Measurements from ENCODE around the gene AKAP13. TPM values are rescaled to one million over a fixed set of nuclear protein-coding genes. Genes with fewer than 3 reads are reported as not detected.
A peak's percentile ranks its signal among the peaks of the same experiment; 100 is the strongest.

The AKAP13 gene
- total and polyA plus RNA-seq, 3 donors from 2014 or later: 79.5 to 207 (median 187) TPM

GRCh38 chr15:85639752-85640381 lies 259.5 kb downstream of the AKAP13 start:
- H3K27me3 ChIP-seq: no peaks in the 10 kb centered on the region
- no peak for TF ChIP-seq POLR2A (IDR thresholded peaks at IDR 0.05)
- no peak for TF ChIP-seq CTCF (IDR thresholded peaks at IDR 0.05)
- no peaks in the 10 kb centered on the region for H3K36me3 ChIP-seq (ENCODE audit: low read depth, missing control alignments)
- DNase-seq: no peak
- intact Hi-C loops (cut with DNase I; ENCODE audit: low total_unique reads): no loop called here
- H3K4me3 ChIP-seq: no peak overlapping the region
- no peak overlapping the region for H3K27ac ChIP-seq
- WGBS, 2 donors: 78 to 80% methylated on average over 3 of the region's 3 CpGs
- peaks cover 11% of the 10 kb centered on the region for H3K4me1 ChIP-seq
- no peaks in the 10 kb centered on the region for H3K9me3 ChIP-seq

GRCh38 chr15:85642065-85642692 lies 261.8 kb downstream of the AKAP13 start:
- H3K27ac ChIP-seq: peak overlapping the region; percentile 78 to 88
- H3K4me1 ChIP-seq: peaks cover 11% of the 10 kb centered on the region
- no peaks in the 10 kb centered on the region for H3K36me3 ChIP-seq (ENCODE audit: low read depth, missing control alignments)
- no peak for DNase-seq
- no peaks in the 10 kb centered on the region for H3K9me3 ChIP-seq
- WGBS, 2 donors: 47 to 60% methylated on average over 5 of the region's 5 CpGs
- TF ChIP-seq POLR2A (IDR thresholded peaks at IDR 0.05): no peak
- no peak for TF ChIP-seq CTCF (IDR thresholded peaks at IDR 0.05)
- intact Hi-C loops (cut with DNase I; ENCODE audit: low total_unique reads): no loop called here
- H3K27me3 ChIP-seq: no peaks in the 10 kb centered on the region
- H3K4me3 ChIP-seq: no peak overlapping the region

- H3K9me3 ChIP-seq: no peaks in the 10 kb centered on the region
- H3K4me1 ChIP-seq: peaks cover 11% of the 10 kb centered on the region
- H3K4me3 ChIP-seq: no peak overlapping the region
- TF ChIP-seq CTCF (IDR thresholded peaks at IDR 0.05) (peak in 1 of 3 experiments; percentile 39), POLR2A (IDR thresholded peaks at IDR 0.05) (no peak)
- no peaks in the 10 kb centered on the region for H3K36me3 ChIP-seq (ENCODE audit: low read depth, missing control alignments)
- DNase-seq: peak; percentile 74
- intact Hi-C loops (cut with DNase I; ENCODE audit: low total_unique reads): no loop called here
- WGBS, 2 donors: 40 to 43% methylated on average over 6 of the region's 6 CpGs
- H3K27ac ChIP-seq: peak overlapping the region; percentile 78 to 88
- H3K27me3 ChIP-seq: no peaks in the 10 kb centered on the region
Measured at GRCh38 chr15:85642693-85643066, 262.3 kb downstream of the AKAP13 start.

GRCh38 chr15:85646538-85647091 lies 266.2 kb downstream of the AKAP13 start:
- H3K9me3 ChIP-seq: no peaks in the 10 kb centered on the region
- no peak overlapping the region for H3K4me3 ChIP-seq
- WGBS, 2 donors: 82 to 92% methylated on average over 4 of the region's 4 CpGs
- no peaks in the 10 kb centered on the region for H3K36me3 ChIP-seq (ENCODE audit: low read depth, missing control alignments)
- peaks cover 17% of the 10 kb centered on the region for H3K4me1 ChIP-seq
- DNase-seq: no peak
- TF ChIP-seq POLR2A (IDR thresholded peaks at IDR 0.05) (no peak), CTCF (IDR thresholded peaks at IDR 0.05) (no peak)
- no peak overlapping the region for H3K27ac ChIP-seq
- no peaks in the 10 kb centered on the region for H3K27me3 ChIP-seq
- intact Hi-C loops (cut with DNase I; ENCODE audit: low total_unique reads): no loop called here

Data from testis (tissue), 3 donors.